Activated CD8-positive, alpha-beta memory T cell treated with anti-CD3 and anti-CD28 coated beads, Interleukin-2, amount 10 ng/mL, durations not matched to agents 7 days and 5 days (primary cell): ENCODE data around the gene LPP. TPM values are rescaled to one million over a fixed set of nuclear protein-coding genes. Genes with fewer than 3 reads are reported as not detected.

Experiments
- ATAC-seq: fragments of 150-1000 bp; cut with Tn5 transposase; one replicate; pipeline ENCODE4 v1.10.0; 2021; ENCODE audit warnings: moderate library complexity
- CTCF ChIA-PET: fragments of 350-600 bp; sonication (Branson Sonifier 250); formaldehyde crosslinking; loops from one replicate; lab custom pipeline; 2021; ENCODE audit warnings: antibody characterized with exemption; lab: Charles Lee
- DNase-seq: peaks from one replicate; pipeline ENCODE4 v3.0.0-alpha.2; 2020
- H3K27ac Mint-ChIP-seq: one replicate; pipeline ENCODE4 v1.8.0; 2021; ENCODE audit warnings: mild to moderate bottlenecking, mixed read lengths
- H3K27me3 Mint-ChIP-seq: one replicate; pipeline ENCODE4 v1.8.0; 2021; ENCODE audit warnings: mixed read lengths
- H3K36me3 Mint-ChIP-seq: one replicate; pipeline ENCODE4 v1.8.0; 2021; ENCODE audit warnings: mild to moderate bottlenecking, mixed read lengths
- H3K4me1 Mint-ChIP-seq: one replicate; pipeline ENCODE4 v1.8.0; 2021; ENCODE audit warnings: mixed read lengths
- H3K4me3 Mint-ChIP-seq: one replicate; pipeline ENCODE4 v1.8.0; 2021; ENCODE audit warnings: mild to moderate bottlenecking, moderate library complexity, mixed read lengths
- H3K9me3 Mint-ChIP-seq: one replicate; pipeline ENCODE4 v1.8.0; 2022; ENCODE audit warnings: low read depth, mixed read lengths
- total RNA-seq, 2 experiments: library from RNA; stranded (reverse); gene quantifications; one replicate each; pipeline ENCODE4 v1.2.3, GENCODE V29; 2021

Gene LPP
- total RNA-seq, 2 experiments from 2014 or later: 23.6 to 57.1 TPM

- no peak for DNase-seq
- Mint-ChIP-seq H3K27me3 (no peaks in the 10 kb centered on the region), H3K36me3 (peaks cover 4% of the 10 kb centered on the region), H3K4me3 (no peak overlapping the region), H3K9me3 (no peaks in the 10 kb centered on the region), H3K4me1 (peaks cover 11% of the 10 kb centered on the region), H3K27ac (no peak overlapping the region)
- no peak for ATAC-seq
- CTCF ChIA-PET: no interaction called here
These were observed 105.6 kb downstream of the LPP start for GRCh38 chr3:188259596-188259995.

GRCh38 chr3:188261011-188261410 lies 107.1 kb downstream of the LPP start:
- ATAC-seq (no peak), DNase-seq (no peak)
- Mint-ChIP-seq H3K36me3 (peaks cover 4% of the 10 kb centered on the region), H3K4me3 (no peak overlapping the region), H3K9me3 (no peaks in the 10 kb centered on the region), H3K4me1 (peaks cover 8% of the 10 kb centered on the region), H3K27me3 (no peaks in the 10 kb centered on the region), H3K27ac (no peak overlapping the region)
- CTCF ChIA-PET: no interaction called here

GRCh38 chr3:188262488-188262887 lies 108.5 kb downstream of the LPP start:
- Mint-ChIP-seq H3K4me3 (no peak overlapping the region), H3K9me3 (no peaks in the 10 kb centered on the region), H3K36me3 (peaks cover 4% of the 10 kb centered on the region), H3K27ac (no peak overlapping the region), H3K27me3 (no peaks in the 10 kb centered on the region), H3K4me1 (peaks cover 2% of the 10 kb centered on the region)
- CTCF ChIA-PET: interaction anchor here (1.8 kb wide), 1 partner anchor 8 kb away, joined by 4 read pairs; no protein-coding TSS in a partner anchor
- no peak for DNase-seq
- no peak for ATAC-seq

- Mint-ChIP-seq H3K36me3 (peaks cover 5% of the 10 kb centered on the region), H3K27me3 (no peaks in the 10 kb centered on the region), H3K27ac (no peak overlapping the region), H3K4me1 (peaks cover 2% of the 10 kb centered on the region), H3K9me3 (no peaks in the 10 kb centered on the region), H3K4me3 (no peak overlapping the region)
- CTCF ChIA-PET: interaction anchor here (1.8 kb wide), 1 partner anchor 8 kb away, joined by 4 read pairs; no protein-coding TSS in a partner anchor
- DNase-seq (no peak), ATAC-seq (no peak)
These were observed 109.1 kb downstream of the LPP start for GRCh38 chr3:188262913-188263683.

- CTCF ChIA-PET: interaction anchor here (0.6 to 1.8 kb wide), 2 partner anchors 10 to 81 kb away, joined by 3 to 4 read pairs; no protein-coding TSS in a partner anchor
- H3K36me3 Mint-ChIP-seq: peaks cover 3% of the 10 kb centered on the region
These were observed 110.6 kb downstream of the LPP start for GRCh38 chr3:188264226-188265207.

GRCh38 chr3:188266562-188267274 lies 112.8 kb downstream of the LPP start:
- CTCF ChIA-PET: no interaction called here
- no peak for DNase-seq
- Mint-ChIP-seq H3K36me3 (peaks cover 1% of the 10 kb centered on the region), H3K27ac (no peak overlapping the region), H3K4me3 (no peak overlapping the region), H3K4me1 (peaks cover 3% of the 10 kb centered on the region), H3K9me3 (no peaks in the 10 kb centered on the region), H3K27me3 (no peaks in the 10 kb centered on the region)
- no peak for ATAC-seq

More at GRCh38 chr3:188264226-188265207, 110.6 kb downstream of the LPP start:
- Mint-ChIP-seq H3K27ac (no peak overlapping the region), H3K9me3 (no peaks in the 10 kb centered on the region), H3K27me3 (no peaks in the 10 kb centered on the region), H3K4me1 (no peaks in the 10 kb centered on the region), H3K4me3 (no peak overlapping the region)
- ATAC-seq: no peak
- no peak for DNase-seq

- H3K9me3 Mint-ChIP-seq: no peaks in the 10 kb centered on the region
- no peaks in the 10 kb centered on the region for H3K27me3 Mint-ChIP-seq
- peaks cover 3% of the 10 kb centered on the region for H3K36me3 Mint-ChIP-seq
- no peak overlapping the region for H3K4me3 Mint-ChIP-seq
- ATAC-seq (no peak), DNase-seq (no peak)
- peaks cover 8% of the 10 kb centered on the region for H3K4me1 Mint-ChIP-seq
- CTCF ChIA-PET: no interaction called here
- no peak overlapping the region for H3K27ac Mint-ChIP-seq
These were observed 113.9 kb downstream of the LPP start for GRCh38 chr3:188267790-188268335.

GRCh38 chr3:188268336-188268735 lies 114.4 kb downstream of the LPP start:
- H3K4me1 Mint-ChIP-seq: peaks cover 9% of the 10 kb centered on the region
- no peak for ATAC-seq
- no peak for DNase-seq
- no peaks in the 10 kb centered on the region for H3K27me3 Mint-ChIP-seq
- peaks cover 5% of the 10 kb centered on the region for H3K36me3 Mint-ChIP-seq
- H3K9me3 Mint-ChIP-seq: no peaks in the 10 kb centered on the region
- H3K27ac Mint-ChIP-seq: no peak overlapping the region
- no peak overlapping the region for H3K4me3 Mint-ChIP-seq
- CTCF ChIA-PET: no interaction called here

GRCh38 chr3:188269040-188269439 lies 115.1 kb downstream of the LPP start:
- H3K27me3 Mint-ChIP-seq: no peaks in the 10 kb centered on the region
- CTCF ChIA-PET: interaction anchor here (0.6 kb wide), 1 partner anchor 26 kb away, joined by 3 read pairs; no protein-coding TSS in a partner anchor
- peaks cover 9% of the 10 kb centered on the region for H3K4me1 Mint-ChIP-seq
- DNase-seq (no peak), ATAC-seq (no peak)
- H3K9me3 Mint-ChIP-seq: no peaks in the 10 kb centered on the region
- H3K36me3 Mint-ChIP-seq: peaks cover 5% of the 10 kb centered on the region
- H3K27ac Mint-ChIP-seq: no peak overlapping the region
- H3K4me3 Mint-ChIP-seq: no peak overlapping the region

- H3K27me3 Mint-ChIP-seq: no peaks in the 10 kb centered on the region
- H3K4me1 Mint-ChIP-seq: peaks cover 9% of the 10 kb centered on the region
- no peak overlapping the region for H3K4me3 Mint-ChIP-seq
- no peak overlapping the region for H3K27ac Mint-ChIP-seq
- ATAC-seq (no peak), DNase-seq (no peak)
- H3K9me3 Mint-ChIP-seq: no peaks in the 10 kb centered on the region
- CTCF ChIA-PET: interaction anchor here (1.0 kb wide), 1 partner anchor 24 kb away, joined by 3 read pairs; no protein-coding TSS in a partner anchor
- peaks cover 5% of the 10 kb centered on the region for H3K36me3 Mint-ChIP-seq
These were observed 116.5 kb downstream of the LPP start for GRCh38 chr3:188270423-188270972.

- Mint-ChIP-seq H3K4me3 (no peak overlapping the region), H3K9me3 (no peaks in the 10 kb centered on the region), H3K27ac (no peak overlapping the region), H3K27me3 (no peaks in the 10 kb centered on the region), H3K4me1 (peaks cover 9% of the 10 kb centered on the region), H3K36me3 (peaks cover 5% of the 10 kb centered on the region)
- ATAC-seq (no peak), DNase-seq (no peak)
- CTCF ChIA-PET: interaction anchor here (1.0 kb wide), 1 partner anchor 25 kb away, joined by 3 read pairs; no protein-coding TSS in a partner anchor
These were observed 117.4 kb downstream of the LPP start for GRCh38 chr3:188271226-188271914.
